Measurements from ENCODE around the gene ADAMTSL5.
A peak's percentile ranks its signal among the peaks of the same experiment; 100 is the strongest.
"Not testable (repeated sequence)": the region's sequence is repeated elsewhere in the genome, so short reads cannot be mapped to it uniquely, and the experiment has no call there.

Gene ADAMTSL5

GRCh38 chr19:1529430-1529816 is 16.6 kb upstream of the ADAMTSL5 start:
- no peak for DNase-seq (ENCODE audit: low read depth)

- DNase-seq (ENCODE audit: low read depth), result no peak
Observed at GRCh38 chr19:1528596-1529429, 16.0 kb upstream of the ADAMTSL5 start.

GRCh38 chr19:1527650-1528309 is 15.0 kb upstream of the ADAMTSL5 start:
- DNase-seq (ENCODE audit: low read depth), result no peak

- DNase-seq (ENCODE audit: low read depth), result no peak
Observed at GRCh38 chr19:1526979-1527649, 14.3 kb upstream of the ADAMTSL5 start.

GRCh38 chr19:1526066-1526778 is 13.4 kb upstream of the ADAMTSL5 start:
- no peak for DNase-seq (ENCODE audit: low read depth)

- no peak for DNase-seq (ENCODE audit: low read depth)
Observed at GRCh38 chr19:1525343-1525742, 12.5 kb upstream of the ADAMTSL5 start.

GRCh38 chr19:1524972-1525325 is 12.1 kb upstream of the ADAMTSL5 start:
- DNase-seq (ENCODE audit: low read depth), result no peak

- no peak for DNase-seq (ENCODE audit: low read depth)
Observed at GRCh38 chr19:1524287-1524971, 11.6 kb upstream of the ADAMTSL5 start.

- DNase-seq (ENCODE audit: low read depth), result no peak
Observed at GRCh38 chr19:1523412-1524286, 10.8 kb upstream of the ADAMTSL5 start, which contains the start of gene PLK5. PLK5 (plus strand) TSS chr19:1524077; CDS start chr19:1526997, 2,920 bp downstream.

GRCh38 chr19:1522838-1523237 is 10.0 kb upstream of the ADAMTSL5 start:
- no peak for DNase-seq (ENCODE audit: low read depth)

- DNase-seq (ENCODE audit: low read depth), result no peak
Observed at GRCh38 chr19:1522061-1522460, 9.2 kb upstream of the ADAMTSL5 start.

GRCh38 chr19:1521636-1522035 is 8.8 kb upstream of the ADAMTSL5 start:
- no peak for DNase-seq (ENCODE audit: low read depth)

GRCh38 chr19:1520203-1520780 is 7.5 kb upstream of the ADAMTSL5 start:
- DNase-seq (ENCODE audit: low read depth), result no peak

GRCh38 chr19:1519802-1520201 is 7.0 kb upstream of the ADAMTSL5 start:
- not testable (repeated sequence) for DNase-seq (ENCODE audit: low read depth)

- no peak for DNase-seq (ENCODE audit: low read depth)
Observed at GRCh38 chr19:1518471-1518870, 5.7 kb upstream of the ADAMTSL5 start.

- DNase-seq (ENCODE audit: low read depth), result no peak
Observed at GRCh38 chr19:1516395-1516753, 3.6 kb upstream of the ADAMTSL5 start.

- no peak for DNase-seq (ENCODE audit: low read depth)
Observed at GRCh38 chr19:1514986-1515721, 2.3 kb upstream of the ADAMTSL5 start.

- no peak for DNase-seq (ENCODE audit: low read depth)
Observed at GRCh38 chr19:1514295-1514661, 1.5 kb upstream of the ADAMTSL5 start.

GRCh38 chr19:1513499-1514294 is 878 bp upstream of the ADAMTSL5 start:
- peak; percentile 41 for DNase-seq (ENCODE audit: low read depth)

Measured in stimulated activated CD8-positive, alpha-beta memory T cell treated with anti-CD3 and anti-CD28 coated beads, Interleukin-4, amount 100 ng/mL, for 24 hours (primary cell).